ENCODE results near the gene EPS8L2.

EPS8L2 gene

DNA sequence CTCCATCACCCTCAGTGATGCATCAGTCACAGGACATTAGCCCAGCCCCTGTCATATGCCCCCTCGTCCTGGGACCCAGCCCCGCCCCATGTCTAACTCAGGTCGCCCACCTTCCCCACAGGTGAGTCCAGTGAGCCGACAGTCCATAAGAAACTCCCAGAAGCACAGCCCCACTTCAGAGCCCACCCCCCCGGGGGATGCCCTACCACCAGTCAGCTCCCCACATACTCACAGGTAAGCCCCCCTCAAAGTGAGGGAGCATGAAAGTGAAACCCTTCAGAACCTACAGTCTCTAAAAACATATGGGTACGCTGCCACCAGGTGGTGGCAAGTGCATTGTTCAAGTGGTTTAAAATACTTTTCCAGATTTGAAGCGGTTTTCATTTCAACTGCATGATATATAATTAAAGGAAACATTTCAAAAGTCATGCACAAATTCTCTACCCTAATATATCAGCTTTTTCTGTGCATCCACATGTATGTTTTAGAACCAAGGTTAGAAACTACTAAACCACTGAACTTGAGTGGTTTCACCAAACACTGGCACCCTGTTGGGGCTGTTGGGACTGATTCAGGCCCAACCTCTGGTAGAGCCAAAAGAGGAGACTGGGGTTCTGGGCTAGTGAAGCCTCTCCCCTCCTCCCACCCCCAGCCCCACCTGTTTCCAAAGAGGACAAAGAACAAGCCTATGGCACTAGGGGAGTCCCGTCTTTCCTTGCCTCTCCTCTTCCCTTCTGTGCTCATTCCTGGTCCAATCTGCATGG, 17.3 kb downstream of the EPS8L2 start:
- Histone ChIP-seq H3K4me2 (ENCODE audit: low read depth, low read length, poor library complexity, severe bottlenecking) (no peak overlapping the region), H3K9me3 (ENCODE audit: insufficient read depth, low read depth, low read length) (no peaks in the 10 kb centered on the region), H3K9ac (ENCODE audit: low read depth, low read length, poor library complexity, severe bottlenecking) (no peak overlapping the region), H3F3A (ENCODE audit: low read depth) (no peaks in the 10 kb centered on the region), H4K20me1 (ENCODE audit: insufficient read depth, low read length, poor library complexity, severe bottlenecking) (no peaks in the 10 kb centered on the region), H3K4me1 (ENCODE audit: insufficient read depth, low read length, poor library complexity, severe bottlenecking) (peaks cover 3% of the 10 kb centered on the region), H3K4me3 (ENCODE audit: low read length, poor library complexity, severe bottlenecking) (no peak overlapping the region), H3K36me3 (ENCODE audit: insufficient read depth, low read length) (no peaks in the 10 kb centered on the region), H3K79me2 (ENCODE audit: insufficient read depth, low read length) (no peaks in the 10 kb centered on the region), H3K9me2 (replicated peaks; ENCODE audit: low read depth, low read length) (no peaks in the 10 kb centered on the region), H3K27me3 (ENCODE audit: insufficient read depth, low read length, poor library complexity, severe bottlenecking) (no peaks in the 10 kb centered on the region), H2AFZ (ENCODE audit: low read length) (no peak overlapping the region)
- TF ChIP-seq CTCF (conservative IDR thresholded peaks at IDR 0.05; ENCODE audit: low read length) (peak; percentile 80), EZH2phosphoT487 (IDR thresholded peaks at IDR 0.05; ENCODE audit: borderline replicate concordance) (no peak)

GRCh38 chr11:724049-724777, 18.2 kb downstream of the EPS8L2 start:
- no peaks in the 10 kb centered on the region for H3K79me2 ChIP-seq (ENCODE audit: insufficient read depth, low read length)
- H3F3A ChIP-seq (ENCODE audit: low read depth) = no peaks in the 10 kb centered on the region
- H3K36me3 ChIP-seq (ENCODE audit: insufficient read depth, low read length) = no peaks in the 10 kb centered on the region
- H3K4me2 ChIP-seq (ENCODE audit: low read depth, low read length, poor library complexity, severe bottlenecking) = no peak overlapping the region
- H3K9me2 ChIP-seq (replicated peaks; ENCODE audit: low read depth, low read length) = no peaks in the 10 kb centered on the region
- no peak overlapping the region for H2AFZ ChIP-seq (ENCODE audit: low read length)
- TF ChIP-seq CTCF (conservative IDR thresholded peaks at IDR 0.05; ENCODE audit: low read length) = no peak
- no peak for TF ChIP-seq EZH2phosphoT487 (IDR thresholded peaks at IDR 0.05; ENCODE audit: borderline replicate concordance)
- no peaks in the 10 kb centered on the region for H3K27me3 ChIP-seq (ENCODE audit: insufficient read depth, low read length, poor library complexity, severe bottlenecking)
- H3K9ac ChIP-seq (ENCODE audit: low read depth, low read length, poor library complexity, severe bottlenecking) = no peak overlapping the region
- H4K20me1 ChIP-seq (ENCODE audit: insufficient read depth, low read length, poor library complexity, severe bottlenecking) = no peaks in the 10 kb centered on the region
- no peak overlapping the region for H3K4me3 ChIP-seq (ENCODE audit: low read length, poor library complexity, severe bottlenecking)
- H3K9me3 ChIP-seq (ENCODE audit: insufficient read depth, low read depth, low read length) = no peaks in the 10 kb centered on the region
- H3K4me1 ChIP-seq (ENCODE audit: insufficient read depth, low read length, poor library complexity, severe bottlenecking) = peaks cover 3% of the 10 kb centered on the region

GRCh38 chr11:724778-725386, 18.9 kb downstream of the EPS8L2 start:
- H3K4me3 ChIP-seq (ENCODE audit: low read length, poor library complexity, severe bottlenecking) = no peak overlapping the region
- no peaks in the 10 kb centered on the region for H4K20me1 ChIP-seq (ENCODE audit: insufficient read depth, low read length, poor library complexity, severe bottlenecking)
- H3K9me3 ChIP-seq (ENCODE audit: insufficient read depth, low read depth, low read length) = no peaks in the 10 kb centered on the region

More at GRCh38 chr11:724778-725386, 18.9 kb downstream of the EPS8L2 start:
- Histone ChIP-seq H3K36me3 (ENCODE audit: insufficient read depth, low read length) (no peaks in the 10 kb centered on the region), H2AFZ (ENCODE audit: low read length) (no peak overlapping the region), H3K27me3 (ENCODE audit: insufficient read depth, low read length, poor library complexity, severe bottlenecking) (no peaks in the 10 kb centered on the region), H3K9ac (ENCODE audit: low read depth, low read length, poor library complexity, severe bottlenecking) (no peak overlapping the region), H3K9me2 (replicated peaks; ENCODE audit: low read depth, low read length) (no peaks in the 10 kb centered on the region), H3F3A (ENCODE audit: low read depth) (no peaks in the 10 kb centered on the region), H3K79me2 (ENCODE audit: insufficient read depth, low read length) (no peaks in the 10 kb centered on the region), H3K4me1 (ENCODE audit: insufficient read depth, low read length, poor library complexity, severe bottlenecking) (peaks cover 3% of the 10 kb centered on the region), H3K4me2 (ENCODE audit: low read depth, low read length, poor library complexity, severe bottlenecking) (no peak overlapping the region)
- TF ChIP-seq CTCF (conservative IDR thresholded peaks at IDR 0.05; ENCODE audit: low read length) = no peak
- TF ChIP-seq EZH2phosphoT487 (IDR thresholded peaks at IDR 0.05; ENCODE audit: borderline replicate concordance) = no peak
